ENCODE results near the gene SLC9A9.

DNA sequence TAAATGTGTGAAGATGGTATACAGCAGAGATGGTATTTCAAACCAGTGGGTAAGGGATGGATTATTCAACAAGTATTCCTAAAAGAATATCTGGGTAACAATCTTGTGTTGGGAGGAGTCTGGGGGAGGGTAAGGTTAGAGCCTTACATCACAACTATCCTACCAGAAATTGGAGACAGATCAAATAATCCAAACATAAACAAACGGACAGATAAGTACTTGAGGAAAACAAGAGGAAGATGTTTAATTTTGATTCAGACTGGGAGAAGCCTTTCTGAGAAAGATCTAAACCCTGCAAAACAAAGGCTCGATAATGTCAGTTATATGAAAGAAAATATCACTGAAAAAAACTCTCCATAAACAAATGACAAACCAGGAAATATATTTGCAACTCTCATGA, 77.9 kb downstream of the SLC9A9 start:
- TF ChIP-seq, protein P1, sequence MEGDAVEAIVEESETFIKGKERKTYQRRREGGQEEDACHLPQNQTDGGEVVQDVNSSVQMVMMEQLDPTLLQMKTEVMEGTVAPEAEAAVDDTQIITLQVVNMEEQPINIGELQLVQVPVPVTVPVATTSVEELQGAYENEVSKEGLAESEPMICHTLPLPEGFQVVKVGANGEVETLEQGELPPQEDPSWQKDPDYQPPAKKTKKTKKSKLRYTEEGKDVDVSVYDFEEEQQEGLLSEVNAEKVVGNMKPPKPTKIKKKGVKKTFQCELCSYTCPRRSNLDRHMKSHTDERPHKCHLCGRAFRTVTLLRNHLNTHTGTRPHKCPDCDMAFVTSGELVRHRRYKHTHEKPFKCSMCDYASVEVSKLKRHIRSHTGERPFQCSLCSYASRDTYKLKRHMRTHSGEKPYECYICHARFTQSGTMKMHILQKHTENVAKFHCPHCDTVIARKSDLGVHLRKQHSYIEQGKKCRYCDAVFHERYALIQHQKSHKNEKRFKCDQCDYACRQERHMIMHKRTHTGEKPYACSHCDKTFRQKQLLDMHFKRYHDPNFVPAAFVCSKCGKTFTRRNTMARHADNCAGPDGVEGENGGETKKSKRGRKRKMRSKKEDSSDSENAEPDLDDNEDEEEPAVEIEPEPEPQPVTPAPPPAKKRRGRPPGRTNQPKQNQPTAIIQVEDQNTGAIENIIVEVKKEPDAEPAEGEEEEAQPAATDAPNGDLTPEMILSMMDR (IDR thresholded peaks at IDR 0.05): no peak
- TF ChIP-seq POLR2A (IDR thresholded peaks at IDR 0.05): no peak
- no peak for TF ChIP-seq POLR2AphosphoS5 (IDR thresholded peaks at IDR 0.05)
